MM.1S (cell line): Measurements from ENCODE around the gene LAPTM4A.

Experiments
- CTCF ChIP-seq: fragments of 300-600 bp; sonication (generic); IDR thresholded peaks from 2 replicates; pipeline ENCODE4 v1.5.1; 2016; ENCODE audit warnings: antibody characterized with exemption, low read length, mixed read lengths
- EZH2 ChIP-seq: fragments of 300-600 bp; sonication (generic); optimal IDR thresholded peaks from 2 replicates; pipeline ENCODE3; 2017; ENCODE audit warnings: low read depth, mild to moderate bottlenecking, antibody characterized with exemption, low read length, mixed read lengths

DNA sequence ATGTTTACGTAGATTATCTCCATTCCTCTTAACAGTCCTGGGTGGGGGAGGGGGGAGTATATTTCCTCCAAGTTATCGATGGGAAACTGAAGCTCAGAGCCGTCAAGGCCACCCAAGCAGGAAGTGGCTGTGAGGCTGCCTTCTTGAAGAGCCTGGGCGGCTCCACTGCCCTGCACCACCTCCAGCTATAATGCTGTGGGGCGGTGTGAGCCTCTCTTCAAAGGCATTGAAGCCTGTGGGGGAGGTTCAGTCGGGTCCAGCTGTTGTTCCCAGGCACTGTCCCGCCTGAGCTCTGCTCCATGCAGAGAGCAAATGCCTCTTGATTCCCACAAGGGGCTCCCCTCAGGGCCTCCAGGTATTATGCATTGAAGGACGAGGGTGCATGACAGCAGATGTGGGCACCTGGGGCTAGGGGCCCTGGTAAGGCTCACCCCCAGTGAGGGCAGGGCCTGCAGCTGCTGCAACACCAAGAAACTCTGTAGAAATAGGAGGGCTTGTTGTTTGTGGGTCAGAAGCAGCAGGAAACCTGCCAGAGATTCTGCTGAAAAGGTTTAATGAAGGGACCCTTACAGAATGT is 29.5 kb upstream of the LAPTM4A start:
- TF ChIP-seq EZH2: no peak
- TF ChIP-seq CTCF: no peak
